ENCODE data around the gene SNCA. TPM values are rescaled to one million over a fixed set of nuclear protein-coding genes. Genes with fewer than 3 reads are reported as not detected.

SNCA gene
- total RNA-seq, 1 donor from 2014 or later: 2.4 TPM

DNA sequence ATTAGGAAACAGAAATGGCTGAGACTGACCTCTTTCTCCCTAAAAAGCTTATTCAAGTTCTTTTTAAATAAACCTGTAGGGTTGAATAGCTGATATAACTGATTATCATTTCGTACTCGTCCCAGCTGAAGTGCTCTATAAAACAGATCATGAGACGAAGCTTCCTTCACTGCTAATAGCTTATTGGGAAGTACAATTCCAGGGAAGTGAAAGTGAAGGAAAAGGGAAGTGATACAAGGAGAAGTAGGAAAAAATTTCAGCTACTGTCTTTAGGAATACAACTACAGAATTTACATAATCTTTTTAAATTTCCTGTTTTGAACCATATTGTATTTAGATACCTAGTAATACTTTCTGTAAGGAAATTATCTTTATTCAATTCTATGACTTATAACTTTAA is 103.0 kb downstream of the SNCA start:
- no peak overlapping the region for H3K4me3 ChIP-seq (ENCODE audit: low read depth, low read length)
- no peak for DNase-seq (ENCODE audit: low read depth)
- TF ChIP-seq, protein P1, sequence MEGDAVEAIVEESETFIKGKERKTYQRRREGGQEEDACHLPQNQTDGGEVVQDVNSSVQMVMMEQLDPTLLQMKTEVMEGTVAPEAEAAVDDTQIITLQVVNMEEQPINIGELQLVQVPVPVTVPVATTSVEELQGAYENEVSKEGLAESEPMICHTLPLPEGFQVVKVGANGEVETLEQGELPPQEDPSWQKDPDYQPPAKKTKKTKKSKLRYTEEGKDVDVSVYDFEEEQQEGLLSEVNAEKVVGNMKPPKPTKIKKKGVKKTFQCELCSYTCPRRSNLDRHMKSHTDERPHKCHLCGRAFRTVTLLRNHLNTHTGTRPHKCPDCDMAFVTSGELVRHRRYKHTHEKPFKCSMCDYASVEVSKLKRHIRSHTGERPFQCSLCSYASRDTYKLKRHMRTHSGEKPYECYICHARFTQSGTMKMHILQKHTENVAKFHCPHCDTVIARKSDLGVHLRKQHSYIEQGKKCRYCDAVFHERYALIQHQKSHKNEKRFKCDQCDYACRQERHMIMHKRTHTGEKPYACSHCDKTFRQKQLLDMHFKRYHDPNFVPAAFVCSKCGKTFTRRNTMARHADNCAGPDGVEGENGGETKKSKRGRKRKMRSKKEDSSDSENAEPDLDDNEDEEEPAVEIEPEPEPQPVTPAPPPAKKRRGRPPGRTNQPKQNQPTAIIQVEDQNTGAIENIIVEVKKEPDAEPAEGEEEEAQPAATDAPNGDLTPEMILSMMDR (conservative IDR thresholded peaks at IDR 0.05; ENCODE audit: low read depth, low read length): no peak

DNA sequence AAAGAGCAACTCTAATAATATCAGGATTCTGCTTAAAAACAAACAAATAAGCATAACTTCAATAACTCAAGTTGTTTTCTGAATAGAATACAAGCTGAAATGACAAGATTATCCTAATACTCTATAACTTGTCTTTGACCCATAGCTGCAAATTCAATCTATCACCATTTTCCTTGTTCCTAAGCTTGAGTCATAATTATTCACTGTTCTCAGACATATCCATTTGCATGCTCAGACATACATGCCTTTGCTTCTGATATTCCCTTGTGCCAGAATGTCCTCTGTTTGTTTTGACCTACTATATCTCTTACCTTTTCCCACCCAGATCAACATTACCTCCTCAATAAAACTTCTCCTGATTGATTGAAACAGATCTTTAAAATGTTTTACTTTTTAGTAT is 109.7 kb downstream of the SNCA start:
- no peak for DNase-seq (ENCODE audit: low read depth)
- TF ChIP-seq, protein P1 (conservative IDR thresholded peaks at IDR 0.05; ENCODE audit: low read depth, low read length): no peak
- no peak overlapping the region for H3K4me3 ChIP-seq (ENCODE audit: low read depth, low read length)

DNA sequence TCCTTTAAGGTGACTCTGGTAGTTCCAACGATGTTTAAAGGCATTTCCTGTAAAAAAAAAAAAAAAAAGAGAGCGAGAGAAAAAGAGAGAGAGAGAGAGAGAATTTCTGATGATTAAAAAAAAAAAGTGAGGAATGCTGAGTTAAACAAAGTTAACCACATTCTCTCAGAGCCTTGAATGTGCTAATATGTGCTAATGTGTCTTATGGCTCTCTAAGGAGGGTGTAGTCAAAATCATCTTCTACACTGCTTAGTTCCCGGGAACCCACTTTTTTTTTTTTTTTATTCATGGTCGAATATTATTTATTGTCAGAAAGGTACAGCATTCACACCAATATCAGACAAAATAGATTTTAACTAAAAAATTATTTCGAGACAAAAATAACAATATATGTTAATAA is 111.7 kb downstream of the SNCA start:
- no peak for DNase-seq (ENCODE audit: low read depth)
- H3K4me3 ChIP-seq (ENCODE audit: low read depth, low read length): no peak overlapping the region
- TF ChIP-seq, protein P1 (conservative IDR thresholded peaks at IDR 0.05; ENCODE audit: low read depth, low read length): no peak

DNA sequence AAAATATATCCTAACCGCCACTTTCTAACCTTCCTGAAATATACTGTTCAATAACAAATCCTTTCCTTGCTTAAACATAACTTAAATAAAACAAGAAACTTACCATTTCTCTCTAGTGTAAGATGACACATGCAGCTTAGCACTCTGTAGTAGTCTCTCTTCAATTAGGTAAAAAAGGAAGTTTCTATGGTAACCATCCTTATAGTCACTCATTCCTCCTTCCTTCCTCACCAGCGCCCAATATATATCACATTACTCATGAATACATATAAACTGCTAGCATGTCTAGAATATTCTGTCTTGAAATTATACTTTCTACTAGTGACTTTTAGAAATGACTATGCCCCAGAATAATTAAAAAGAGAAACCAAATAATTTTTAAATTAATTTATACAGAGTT is 112.2 kb downstream of the SNCA start:
- DNase-seq (ENCODE audit: low read depth): no peak
- no peak overlapping the region for H3K4me3 ChIP-seq (ENCODE audit: low read depth, low read length)
- TF ChIP-seq, protein P1 (conservative IDR thresholded peaks at IDR 0.05; ENCODE audit: low read depth, low read length): no peak

DNA sequence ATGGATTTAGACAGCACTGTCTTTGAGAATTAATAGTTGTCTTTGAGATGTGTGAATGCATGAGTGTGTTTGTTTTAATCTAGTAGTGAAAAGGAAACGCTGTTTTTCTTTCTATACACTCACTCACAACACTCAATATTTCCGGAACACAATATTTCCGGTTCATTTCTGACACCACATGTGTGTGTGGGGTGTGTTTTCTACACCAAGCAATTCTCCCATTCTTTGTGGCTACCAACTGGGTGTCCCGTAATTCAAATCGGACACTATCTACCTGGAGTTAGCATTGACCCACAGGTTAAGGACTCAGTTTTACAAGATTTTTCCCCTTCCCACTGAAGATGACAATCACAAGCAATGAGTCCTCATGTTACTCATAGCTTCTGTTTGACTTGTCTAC is 113.9 kb downstream of the SNCA start:
- H3K4me3 ChIP-seq (ENCODE audit: low read depth, low read length): no peak overlapping the region
- TF ChIP-seq, protein P1 (conservative IDR thresholded peaks at IDR 0.05; ENCODE audit: low read depth, low read length): no peak
- no peak for DNase-seq (ENCODE audit: low read depth)

DNA sequence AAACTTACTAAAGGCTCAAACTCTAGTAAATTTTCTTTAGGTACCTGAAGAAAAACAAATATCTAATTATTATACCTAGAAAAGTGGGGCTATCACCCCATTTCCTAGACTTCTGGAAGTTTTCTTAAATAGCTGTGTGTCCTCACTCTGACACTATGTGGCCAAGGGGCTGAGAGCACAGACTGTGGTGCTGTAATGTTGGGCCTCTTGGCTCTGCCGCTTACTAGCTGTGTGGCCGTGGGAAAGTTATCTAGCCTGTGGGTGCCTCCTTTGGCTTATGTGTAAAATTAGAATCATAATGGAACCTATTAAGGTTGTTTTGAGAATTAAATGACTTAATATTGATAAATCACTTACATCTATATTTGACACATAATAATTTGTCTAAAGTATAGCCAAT is 114.4 kb downstream of the SNCA start:
- no peak overlapping the region for H3K4me3 ChIP-seq (ENCODE audit: low read depth, low read length)
- no peak for DNase-seq (ENCODE audit: low read depth)
- TF ChIP-seq, protein P1 (conservative IDR thresholded peaks at IDR 0.05; ENCODE audit: low read depth, low read length): no peak

DNA sequence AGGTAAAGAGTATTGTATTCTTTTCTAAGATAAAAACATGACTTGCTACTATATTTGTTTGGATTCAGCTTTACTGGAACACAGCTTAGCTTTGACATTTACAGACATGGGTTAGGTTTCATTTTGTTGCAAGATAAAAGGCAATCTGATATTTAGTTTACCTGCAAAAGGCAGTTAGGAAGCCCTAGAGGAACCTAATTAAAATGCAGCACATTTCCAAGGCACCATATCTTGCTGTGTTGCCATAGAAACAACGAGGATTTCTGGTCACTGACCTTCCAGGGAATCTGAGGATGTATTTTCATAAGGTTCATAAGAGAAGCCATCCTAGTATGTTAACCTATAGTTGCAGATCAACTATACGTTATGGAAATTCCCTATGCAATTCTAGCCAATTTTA is 116.0 kb downstream of the SNCA start:
- TF ChIP-seq, protein P1 (conservative IDR thresholded peaks at IDR 0.05; ENCODE audit: low read depth, low read length): no peak
- no peak for DNase-seq (ENCODE audit: low read depth)
- no peak overlapping the region for H3K4me3 ChIP-seq (ENCODE audit: low read depth, low read length)
